IMR-90 (cell line): ENCODE measurements around the gene SLC25A30. TPM values are rescaled to one million over a fixed set of nuclear protein-coding genes. Genes with fewer than 3 reads are reported as not detected.

ENCODE experiments used
- ATAC-seq: fragments of 200-7000 bp; cut with Tn5 transposase; 2 replicates; pipeline ENCODE4 v1.9.1; 2020; ENCODE audit warnings: low read depth, mild to moderate bottlenecking, moderate library complexity
- BruUV-seq: library from RNA; stranded (reverse); fragments of 400-500 nt; replicated peaks from 2 replicates; lab custom pipeline; 2021; lab: Mats Ljungman, UMichigan
- CTCF ChIA-PET: fragments of 300-600 bp; formaldehyde crosslinking; extraction: SDS; loops from one replicate; lab custom pipeline; 2021; ENCODE audit warnings: antibody characterized with exemption; lab: Yijun Ruan, JAX
- POLR2A ChIA-PET: fragments of 300-600 bp; sonication (Branson Sonifier 250); formaldehyde crosslinking; loops from one replicate; lab custom pipeline; 2022; ENCODE audit warnings: antibody characterized with exemption; ENCODE audit not compliant: unreplicated experiment; lab: Charles Lee
- DNase-seq: peaks from one replicate; pipeline ENCODE4 v3.0.0; 2013
- H2AFZ ChIP-seq: replicated peaks from 2 replicates; pipeline ENCODE3; 2013; ENCODE audit warnings: low read length, mild to moderate bottlenecking; ENCODE audit not compliant: poor library complexity
- H2AK5ac ChIP-seq: 2 replicates; pipeline ENCODE4 v1.6.1; 2013; ENCODE audit warnings: low read depth, low read length, inconsistent platforms
- H2AK9ac ChIP-seq: replicated peaks from 2 replicates; pipeline ENCODE3; 2013; ENCODE audit warnings: mild to moderate bottlenecking, low read depth, low read length, moderate library complexity; ENCODE audit not compliant: poor library complexity
- H2BK120ac ChIP-seq: 2 replicates; pipeline ENCODE4 v1.6.1; 2013; ENCODE audit warnings: low read depth, low read length, inconsistent platforms
- H2BK15ac ChIP-seq: 3 replicates; pipeline ENCODE4 v1.6.1; 2013; ENCODE audit warnings: low read depth, low read length, inconsistent platforms
- H2BK20ac ChIP-seq: 2 replicates; pipeline ENCODE4 v1.6.1; 2013; ENCODE audit warnings: low read depth, mild to moderate bottlenecking, inconsistent platforms, low read length, moderate library complexity
- H2BK5ac ChIP-seq: 2 replicates; pipeline ENCODE4 v1.6.1; 2013; ENCODE audit warnings: mild to moderate bottlenecking, low read depth, low read length, inconsistent platforms; ENCODE audit not compliant: poor library complexity, severe bottlenecking
- H3K14ac ChIP-seq: replicated peaks from 2 replicates; pipeline ENCODE4 v1.6.1; 2013; ENCODE audit warnings: low read depth, low read length, inconsistent platforms
- H3K18ac ChIP-seq: 2 replicates; pipeline ENCODE4 v1.6.1; 2013; ENCODE audit warnings: low read depth, low read length, control low read depth
- H3K23ac ChIP-seq: 2 replicates; pipeline ENCODE4 v1.6.1; 2013; ENCODE audit warnings: low read depth, low read length, inconsistent platforms
- H3K27ac ChIP-seq: 2 replicates; pipeline ENCODE4 v1.5.1; 2013; ENCODE audit warnings: mild to moderate bottlenecking, control low read depth, low read length; ENCODE audit not compliant: insufficient read depth
- H3K27me3 ChIP-seq: 2 replicates; pipeline ENCODE4 v1.6.1; 2013; ENCODE audit warnings: low read length; ENCODE audit not compliant: control insufficient read depth, insufficient read depth
- H3K36me3 ChIP-seq: 2 replicates; pipeline ENCODE4 v1.6.1; 2013; ENCODE audit warnings: low read length, mixed read lengths; ENCODE audit not compliant: control insufficient read depth, insufficient read depth
- H3K4ac ChIP-seq: 2 replicates; pipeline ENCODE4 v1.6.1; 2013; ENCODE audit warnings: low read depth, low read length, inconsistent platforms
- H3K4me1 ChIP-seq: 2 replicates; pipeline ENCODE4 v1.6.1; 2013; ENCODE audit warnings: low read length, mixed read lengths; ENCODE audit not compliant: control insufficient read depth, insufficient read depth
- H3K4me2 ChIP-seq: 2 replicates; pipeline ENCODE4 v1.6.1; 2013; ENCODE audit warnings: low read depth, mild to moderate bottlenecking, control low read depth, low read length, moderate library complexity
- H3K4me3 ChIP-seq: 2 replicates; pipeline ENCODE4 v1.5.1; 2013; ENCODE audit warnings: low read depth, mild to moderate bottlenecking, control low read depth, low read length, moderate library complexity; ENCODE audit not compliant: insufficient read depth
- H3K56ac ChIP-seq: 2 replicates; pipeline ENCODE4 v1.6.1; 2013; ENCODE audit warnings: low read length, inconsistent platforms; ENCODE audit not compliant: insufficient read depth; ENCODE audit errors: extremely low read depth
- H3K79me1 ChIP-seq, 2 experiments: 2 replicates each; pipeline ENCODE4 v1.6.1; 2013; ENCODE audit warnings: low read length in 2 of 2, inconsistent platforms in 1 of 2, low read depth in 1 of 2
- H3K9ac ChIP-seq: 2 replicates; pipeline ENCODE4 v1.6.1; 2013; ENCODE audit warnings: low read depth, low read length, control low read depth
- H3K9me1 ChIP-seq: 2 replicates; pipeline ENCODE4 v1.6.1; 2013; ENCODE audit warnings: low read length, inconsistent platforms; ENCODE audit not compliant: insufficient read depth
- H3K9me3 ChIP-seq: 2 replicates; pipeline ENCODE4 v1.6.1; 2013; ENCODE audit warnings: low read length; ENCODE audit not compliant: control insufficient read depth, insufficient read depth
- H4K20me1 ChIP-seq: 2 replicates; pipeline ENCODE4 v1.6.1; 2013; ENCODE audit warnings: low read length, inconsistent platforms; ENCODE audit not compliant: insufficient read depth
- H4K5ac ChIP-seq: 2 replicates; pipeline ENCODE4 v1.6.1; 2013; ENCODE audit warnings: mild to moderate bottlenecking, low read depth, low read length, control low read depth
- H4K8ac ChIP-seq, 2 experiments: 2 replicates each; pipeline ENCODE4 v1.6.1; 2013; ENCODE audit warnings: low read depth in 2 of 2, low read length in 2 of 2, control low read depth in 1 of 2, inconsistent platforms in 1 of 2
- H4K91ac ChIP-seq: 2 replicates; pipeline ENCODE4 v1.6.1; 2013; ENCODE audit warnings: low read depth, low read length, inconsistent platforms; ENCODE audit not compliant: insufficient read depth
- CEBPB ChIP-seq: IDR thresholded peaks from 2 replicates; pipeline ENCODE4 v1.6.1; 2012; ENCODE audit warnings: low read depth, low read length, improper control_type of control experiment
- CHD1 ChIP-seq: IDR thresholded peaks from 2 replicates; pipeline ENCODE4 v1.6.1; 2012; ENCODE audit warnings: low read depth, low read length, improper control_type of control experiment
- MAFK ChIP-seq: IDR thresholded peaks from 2 replicates; pipeline ENCODE4 v1.6.1; 2012; ENCODE audit warnings: low read depth, low read length, improper control_type of control experiment
- MAZ ChIP-seq: IDR thresholded peaks from 2 replicates; pipeline ENCODE4 v1.6.1; 2012; ENCODE audit warnings: low read depth, mild to moderate bottlenecking, low read length, improper control_type of control experiment, moderate library complexity, borderline replicate concordance
- MXI1 ChIP-seq: IDR thresholded peaks from 2 replicates; pipeline ENCODE4 v1.6.1; 2012; ENCODE audit warnings: low read depth, mild to moderate bottlenecking, low read length, moderate library complexity, borderline replicate concordance
- NFE2L2 ChIP-seq: fragments of 150-350 bp; IDR thresholded peaks from 2 replicates; pipeline ENCODE4 v1.6.1; 2016; ENCODE audit warnings: low read depth, mild to moderate bottlenecking, low read length
- RAD21 ChIP-seq: IDR thresholded peaks from 2 replicates; pipeline ENCODE4 v1.6.1; 2012; ENCODE audit warnings: low read length, improper control_type of control experiment
- RCOR1 ChIP-seq: IDR thresholded peaks from 2 replicates; pipeline ENCODE4 v1.6.1; 2012; ENCODE audit warnings: mild to moderate bottlenecking, low read length, improper control_type of control experiment; ENCODE audit not compliant: insufficient replicate concordance
- RFX5 ChIP-seq: IDR thresholded peaks from 2 replicates; pipeline ENCODE4 v1.8.0; 2012; ENCODE audit warnings: low read depth, mild to moderate bottlenecking, low read length, moderate library complexity
- USF2 ChIP-seq: fragments of 150-350 bp; IDR thresholded peaks from 2 replicates; pipeline ENCODE4 v1.6.1; 2017; ENCODE audit warnings: mild to moderate bottlenecking, antibody characterized with exemption, low read length, low read depth
- WGBS, 2 experiments: methylation state at CpG; one replicate each; pipeline versions ENCODE4 v1.1.5 to v1.1.7; 2013; ENCODE audit warnings: missing lambda C conversion rate in 2 of 2; ENCODE audit not compliant: insufficient read length in 1 of 2; ENCODE audit errors: extremely low coverage in 2 of 2; 5-methylcytosine and 5-hydroxymethylcytosine counted together
- dilution Hi-C: fragments of 300-500 bp; cut with HindIII; formaldehyde crosslinking; loops from one replicate; pipeline ENCODE4 v1.14.3; 2018; ENCODE audit warnings: low sequenced_read_pairs; ENCODE audit not compliant: unreplicated experiment
- in situ Hi-C: fragments of 300-500 bp; cut with MboI; formaldehyde crosslinking; loops from 3 replicates; pipeline ENCODE4 v1.14.3; 2019; ENCODE audit warnings: low sequenced_read_pairs, inconsistent platforms, mixed read lengths
- intact Hi-C: fragments of 100-400 bp; cut with micrococcal nuclease; formaldehyde crosslinking; loops from 2 replicates; pipeline ENCODE4 v1.10.0; 2022
- polyA plus RNA-seq, 3 experiments: library from polyadenylated mRNA; depleted of rRNA; stranded (reverse); fragments of >200 nt; gene quantifications; 2 replicates each; pipeline ENCODE4 v1.2.3, GENCODE V29; 2012; ENCODE audit warnings: low replicate concordance in 1 of 3
- total RNA-seq: library from RNA; depleted of rRNA; stranded (reverse); fragments of >200 nt; gene quantifications from 2 replicates; pipeline ENCODE4 v1.2.3, GENCODE V29; 2012

SLC25A30 gene
- total and polyA plus RNA-seq, 2 of the 4 experiments (the other 2 are of a cell fraction) = 9.9 to 19.4 TPM

- peaks cover 3% of the 10 kb centered on the region; the same call in 1 of the 2 replicates for H3K36me3 ChIP-seq
- intact Hi-C loops (no loop called here), dilution Hi-C loops (no loop called here), in situ Hi-C loops (loop anchor here (25.0 kb wide), 1 partner anchor 618 kb away; no protein-coding TSS in a partner anchor)
- peaks cover 6% of the 10 kb centered on the region for H3K9me1 ChIP-seq
- TF ChIP-seq CHD1 (no peak), MAFK (no peak), USF2 (no peak), MXI1 (no peak), MAZ (no peak), RCOR1 (no peak), RFX5 (no peak), CEBPB (no peak), RAD21 (no peak), NFE2L2 (no peak)
- no TSS peak for BruUV-seq
- H4K8ac ChIP-seq = no peak overlapping the region
- H2BK20ac ChIP-seq = no peak overlapping the region
- no peak overlapping the region for H2BK120ac ChIP-seq
- CTCF ChIA-PET = no interaction called here
- H3K4me1 ChIP-seq = peaks cover 12% of the 10 kb centered on the region
- H3K56ac ChIP-seq = no peak overlapping the region
- no peak for DNase-seq
- ATAC-seq = no peak
- H2BK15ac ChIP-seq = no peak overlapping the region
- H4K91ac ChIP-seq = no peak overlapping the region
- H3K14ac ChIP-seq = no peak overlapping the region
- H4K20me1 ChIP-seq = no peaks in the 10 kb centered on the region
- 84% methylated on average over 3 of the region's 4 CpGs; no CpG with 5 or more reads in 1 of the 2 experiments for WGBS, 2 experiments
- H4K5ac ChIP-seq = no peak overlapping the region
- H2BK5ac ChIP-seq = no peak overlapping the region
- no peak overlapping the region for H3K27ac ChIP-seq
- H3K27me3 ChIP-seq = no peaks in the 10 kb centered on the region
- no peak overlapping the region for H2AK5ac ChIP-seq
- no peak overlapping the region for H2AFZ ChIP-seq
- H3K18ac ChIP-seq = no peak overlapping the region
- H3K4me2 ChIP-seq = no peak overlapping the region
- no peak overlapping the region for H3K4ac ChIP-seq
- POLR2A ChIA-PET = no interaction called here
- peaks cover 2 to 19% of the 10 kb centered on the region in 2 experiments; a peak in 1 of 4 replicates for H3K79me1 ChIP-seq
- no peak overlapping the region for H3K9ac ChIP-seq
- no peak overlapping the region for H2AK9ac ChIP-seq
- no peak overlapping the region for H3K23ac ChIP-seq
- no peak overlapping the region for H3K4me3 ChIP-seq
- H3K9me3 ChIP-seq = no peaks in the 10 kb centered on the region
Measured at GRCh38 chr13:45369116-45369515, 49.1 kb downstream of the SLC25A30 start.
